NCI-H1436 treated with DMSO at 0.1 percent for 48 hours (cell line): ENCODE data around the gene VSIG2.
"Not testable (repeated sequence)": the region's sequence is repeated elsewhere in the genome, so short reads cannot be mapped to it uniquely, and the experiment has no call there.

ENCODE experiments used
- DNase-seq: peaks from one replicate; lab custom pipeline; 2025; lab: John Stamatoyannopoulos, UW

VSIG2 gene

GRCh38 chr11:124751741-124752470, at the start of gene VSIG2:
VSIG2 (minus strand) TSS chr11:124752255; CDS start chr11:124752137, 118 bp downstream.
- no peak for DNase-seq

GRCh38 chr11:124801014-124801413, 49.0 kb upstream of the VSIG2 start:
- no peak for DNase-seq

- no peak for DNase-seq
Measured at GRCh38 chr11:124800226-124800929, 48.3 kb upstream of the VSIG2 start, which contains the start of gene MSANTD2. MSANTD2 (minus strand) TSS chr11:124800406; CDS start chr11:124800380, 26 bp downstream.

- no peak for DNase-seq
Measured at GRCh38 chr11:124799348-124800225, 47.5 kb upstream of the VSIG2 start.

- DNase-seq = no peak
Measured at GRCh38 chr11:124798991-124799347, 46.9 kb upstream of the VSIG2 start.

GRCh38 chr11:124796312-124796711, 44.3 kb upstream of the VSIG2 start:
- no peak for DNase-seq

- no peak for DNase-seq
Measured at GRCh38 chr11:124793466-124794278, 41.6 kb upstream of the VSIG2 start.

GRCh38 chr11:124791626-124792341, 39.7 kb upstream of the VSIG2 start:
- DNase-seq = no peak

GRCh38 chr11:124788521-124788920, 36.5 kb upstream of the VSIG2 start:
- no peak for DNase-seq

- no peak for DNase-seq
Measured at GRCh38 chr11:124784051-124784450, 32.0 kb upstream of the VSIG2 start.

GRCh38 chr11:124783002-124783401, 30.9 kb upstream of the VSIG2 start:
- DNase-seq = no peak

- no peak for DNase-seq
Measured at GRCh38 chr11:124779568-124779967, 27.5 kb upstream of the VSIG2 start.

GRCh38 chr11:124778281-124778680, 26.2 kb upstream of the VSIG2 start:
- DNase-seq = no peak

- DNase-seq = no peak
Measured at GRCh38 chr11:124776865-124777645, 25.0 kb upstream of the VSIG2 start.

- not testable (repeated sequence) for DNase-seq
Measured at GRCh38 chr11:124770959-124771358, 18.9 kb upstream of the VSIG2 start.

GRCh38 chr11:124769806-124770774, 18.0 kb upstream of the VSIG2 start:
- no peak for DNase-seq

GRCh38 chr11:124768914-124769313, 16.9 kb upstream of the VSIG2 start:
- no peak for DNase-seq

- no peak for DNase-seq
Measured at GRCh38 chr11:124766156-124766555, 14.1 kb upstream of the VSIG2 start.
